ENCODE data around the gene SULT1A4.
"Not testable (repeated sequence)": the region's sequence is repeated elsewhere in the genome, so short reads cannot be mapped to it uniquely, and the experiment has no call there.

GRCh38 chr16:29459706-29460646 lies at the start of gene SULT1A4:
- TF ChIP-seq SP1 (CRISPR knock-in tag; conservative IDR thresholded peaks at IDR 0.05); CTCF (IDR thresholded peaks at IDR 0.05); TCF7 (CRISPR knock-in tag; IDR thresholded peaks at IDR 0.05; ENCODE audit: low read depth); E2F1 (CRISPR knock-in tag; IDR thresholded peaks at IDR 0.05); MAX (CRISPR knock-in tag; IDR thresholded peaks at IDR 0.05); ATF2 (CRISPR knock-in tag; IDR thresholded peaks at IDR 0.05; ENCODE audit: borderline replicate concordance, low read depth): not testable (repeated sequence)
